ENCODE results near the gene DBNDD2.

DBNDD2 gene

DNA sequence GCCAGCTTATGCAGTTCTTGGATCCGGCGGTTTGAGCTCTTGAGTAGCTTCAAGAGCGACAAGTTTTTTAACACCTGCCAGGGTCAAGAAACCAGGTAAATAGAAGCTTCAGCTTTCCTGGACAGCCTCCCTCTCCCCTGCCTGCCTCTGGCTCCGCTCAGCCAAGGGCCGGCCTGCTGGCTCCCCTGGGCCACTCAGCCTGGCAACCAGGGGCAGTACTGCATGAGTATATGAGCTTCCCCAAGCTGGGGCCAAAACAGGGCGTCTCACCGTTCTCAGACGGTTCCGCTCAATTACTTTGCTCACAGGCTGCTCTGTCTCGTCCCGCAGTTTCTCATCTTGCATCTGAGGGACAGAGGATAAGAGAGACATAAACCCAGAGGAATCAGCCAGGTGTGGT lies 30.8 kb upstream of the DBNDD2 start:
- no peak overlapping the region for H3K9ac ChIP-seq
- no peak for TF ChIP-seq Cebpa-rat (IDR thresholded peaks at IDR 0.05)
- no peaks in the 10 kb centered on the region for H3K9me3 ChIP-seq
- H4K20me1 ChIP-seq: peaks cover 12% of the 10 kb centered on the region; the same call in 1 of the 2 replicates
- no peak overlapping the region for H3K4me3 ChIP-seq
- H3K36me3 ChIP-seq: no peaks in the 10 kb centered on the region
- H3K4me1 ChIP-seq: peaks cover 28% of the 10 kb centered on the region
- no peaks in the 10 kb centered on the region; the same call in 1 of the 2 replicates for H3K27me3 ChIP-seq
- H3K4me2 ChIP-seq: no peak overlapping the region
- H3K27ac ChIP-seq: no peak overlapping the region

DNA sequence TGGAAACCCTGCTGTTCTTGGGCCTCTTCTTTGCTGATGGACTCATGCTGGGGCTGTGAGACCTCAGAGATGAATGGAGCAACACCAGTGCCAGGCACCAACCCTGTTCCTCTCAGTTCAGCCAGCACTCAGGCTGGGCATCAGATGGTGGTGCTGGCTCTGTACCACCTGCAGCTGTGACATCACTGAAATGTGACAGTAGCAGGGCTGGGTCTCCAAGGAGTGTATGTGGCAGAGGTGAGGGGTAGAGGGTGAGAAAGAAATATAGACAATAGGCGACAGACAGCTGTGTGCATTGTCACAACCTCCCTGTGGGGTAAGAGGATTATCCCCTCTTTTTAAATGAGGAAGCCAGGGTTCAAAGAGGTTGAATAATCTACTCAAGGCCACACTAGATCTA lies 29.9 kb upstream of the DBNDD2 start, which contains the start of gene TP53TG5:
Gene TP53TG5, minus strand, starts transcription at position 135 of the 400 bp plus-strand sequence. Its CDS starts 89 bp downstream, at position 46.
- Histone ChIP-seq H3K4me2 (no peak within 1 kb of the TSS), H3K9me3 (no peaks in the 10 kb centered on the region), H3K27me3 (no peaks in the 10 kb centered on the region; the same call in 1 of the 2 replicates), H3K36me3 (no peaks in the 10 kb centered on the region), H3K4me3 (no peak within 1 kb of the TSS), H3K4me1 (peaks cover 25% of the 10 kb centered on the region), H4K20me1 (peaks cover 12% of the 10 kb centered on the region; the same call in 1 of the 2 replicates), H3K27ac (no peak within 1 kb of the TSS), H3K9ac (no peak within 1 kb of the TSS)
- no peak for TF ChIP-seq Cebpa-rat (IDR thresholded peaks at IDR 0.05)

DNA sequence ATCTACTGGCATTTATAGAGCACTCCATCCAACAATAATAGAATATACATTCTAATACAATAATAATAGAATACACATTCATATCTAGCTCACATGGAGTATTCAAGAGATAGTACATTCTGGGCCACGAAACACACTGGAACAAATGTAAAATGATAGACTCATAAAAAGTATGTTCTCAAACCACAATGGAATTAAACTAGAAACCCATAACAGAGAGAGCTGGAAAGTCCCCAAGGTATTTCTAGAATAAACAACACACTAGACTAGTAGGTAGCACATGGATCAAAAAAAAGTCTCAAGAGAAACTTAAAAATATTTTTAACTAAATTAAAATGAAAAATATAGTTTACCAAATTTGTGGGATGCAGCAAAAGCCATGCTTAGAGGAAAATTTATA lies 20.8 kb upstream of the DBNDD2 start:
- Histone ChIP-seq H4K20me1 (no peaks in the 10 kb centered on the region), H3K4me1 (peaks cover 7% of the 10 kb centered on the region), H3K4me2 (no peak overlapping the region), H3K36me3 (no peaks in the 10 kb centered on the region), H3K4me3 (no peak overlapping the region), H3K27ac (no peak overlapping the region), H3K9me3 (no peaks in the 10 kb centered on the region), H3K27me3 (no peaks in the 10 kb centered on the region), H3K9ac (no peak overlapping the region)
- no peak for TF ChIP-seq Cebpa-rat (IDR thresholded peaks at IDR 0.05)

DNA sequence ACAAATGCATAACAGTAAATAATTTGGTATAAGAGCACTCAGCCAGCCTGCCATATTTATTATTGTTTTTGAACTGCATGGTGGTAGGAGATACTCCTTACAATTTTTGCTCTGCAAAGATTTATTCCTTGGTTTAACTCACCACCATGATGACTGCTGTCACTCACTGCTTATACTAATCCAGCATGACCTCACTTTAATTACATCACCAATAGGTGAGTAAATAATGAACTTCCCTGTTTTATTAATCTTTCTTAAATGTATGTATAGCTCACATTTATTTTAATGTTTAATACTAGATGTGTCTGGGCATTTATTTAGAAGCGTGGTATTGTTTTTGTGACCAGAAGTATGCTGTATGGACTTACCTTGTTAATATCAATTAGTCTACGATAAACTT lies 17.2 kb upstream of the DBNDD2 start:
- no peaks in the 10 kb centered on the region for H4K20me1 ChIP-seq
- no peak overlapping the region for H3K4me2 ChIP-seq
- no peak overlapping the region for H3K27ac ChIP-seq
- H3K4me3 ChIP-seq: no peak overlapping the region
- no peaks in the 10 kb centered on the region for H3K27me3 ChIP-seq
- no peak overlapping the region for H3K9ac ChIP-seq
- H3K4me1 ChIP-seq: peaks cover 17% of the 10 kb centered on the region
- H3K36me3 ChIP-seq: no peaks in the 10 kb centered on the region
- TF ChIP-seq Cebpa-rat (IDR thresholded peaks at IDR 0.05): no peak
- no peaks in the 10 kb centered on the region for H3K9me3 ChIP-seq

DNA sequence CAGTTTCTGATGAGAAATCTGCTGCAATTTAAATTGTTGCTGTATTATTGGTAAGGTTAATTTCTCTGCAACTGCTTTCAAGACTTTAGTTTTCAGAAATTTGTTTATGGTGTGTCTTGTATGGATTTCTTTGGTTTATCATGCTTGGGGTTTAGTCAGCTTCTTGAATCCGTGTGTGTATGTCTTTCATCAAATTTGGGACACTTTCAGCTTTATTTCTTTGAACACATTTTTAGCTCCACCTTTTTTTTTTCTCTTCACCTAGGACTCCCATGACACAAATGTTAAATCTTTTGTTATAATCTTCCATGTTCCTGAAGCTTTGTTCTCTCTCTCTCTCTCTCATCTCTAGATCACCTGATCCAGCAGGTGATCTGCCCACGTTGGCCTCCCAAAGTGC lies 16.5 kb upstream of the DBNDD2 start:
- no peak for TF ChIP-seq Cebpa-rat (IDR thresholded peaks at IDR 0.05)
- Histone ChIP-seq H3K27me3 (no peaks in the 10 kb centered on the region), H3K4me2 (no peak overlapping the region), H3K9ac (no peak overlapping the region), H3K27ac (no peak overlapping the region), H3K4me3 (no peak overlapping the region), H3K4me1 (peaks cover 17% of the 10 kb centered on the region), H4K20me1 (no peaks in the 10 kb centered on the region), H3K36me3 (no peaks in the 10 kb centered on the region), H3K9me3 (no peaks in the 10 kb centered on the region)

DNA sequence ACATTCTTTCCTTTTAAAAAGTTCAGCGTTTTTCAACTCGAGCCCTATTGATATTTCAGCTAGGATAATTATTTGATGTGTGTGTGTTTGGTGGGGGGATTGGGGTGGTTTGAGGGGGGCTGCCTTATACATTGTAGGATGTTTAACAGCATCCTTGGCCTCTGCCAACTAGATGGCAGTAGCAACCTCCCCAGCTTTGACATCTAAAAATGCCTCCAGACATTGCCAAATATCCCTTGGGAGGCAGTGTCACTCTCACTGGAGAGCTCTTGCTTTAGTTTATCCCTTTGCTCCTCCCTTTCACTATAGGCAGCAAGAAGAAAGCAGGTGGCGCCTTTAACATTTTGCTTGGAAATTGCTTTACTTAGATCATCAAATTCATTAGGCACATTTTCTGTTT lies 15.4 kb upstream of the DBNDD2 start:
- Histone ChIP-seq H3K36me3 (no peaks in the 10 kb centered on the region), H4K20me1 (no peaks in the 10 kb centered on the region), H3K4me1 (peaks cover 17% of the 10 kb centered on the region), H3K4me3 (no peak overlapping the region), H3K27me3 (no peaks in the 10 kb centered on the region), H3K4me2 (peak overlapping the region; percentile 17; the same call in 1 of the 2 replicates), H3K9ac (no peak overlapping the region), H3K9me3 (no peaks in the 10 kb centered on the region), H3K27ac (no peak overlapping the region)
- no peak for TF ChIP-seq Cebpa-rat (IDR thresholded peaks at IDR 0.05)

DNA sequence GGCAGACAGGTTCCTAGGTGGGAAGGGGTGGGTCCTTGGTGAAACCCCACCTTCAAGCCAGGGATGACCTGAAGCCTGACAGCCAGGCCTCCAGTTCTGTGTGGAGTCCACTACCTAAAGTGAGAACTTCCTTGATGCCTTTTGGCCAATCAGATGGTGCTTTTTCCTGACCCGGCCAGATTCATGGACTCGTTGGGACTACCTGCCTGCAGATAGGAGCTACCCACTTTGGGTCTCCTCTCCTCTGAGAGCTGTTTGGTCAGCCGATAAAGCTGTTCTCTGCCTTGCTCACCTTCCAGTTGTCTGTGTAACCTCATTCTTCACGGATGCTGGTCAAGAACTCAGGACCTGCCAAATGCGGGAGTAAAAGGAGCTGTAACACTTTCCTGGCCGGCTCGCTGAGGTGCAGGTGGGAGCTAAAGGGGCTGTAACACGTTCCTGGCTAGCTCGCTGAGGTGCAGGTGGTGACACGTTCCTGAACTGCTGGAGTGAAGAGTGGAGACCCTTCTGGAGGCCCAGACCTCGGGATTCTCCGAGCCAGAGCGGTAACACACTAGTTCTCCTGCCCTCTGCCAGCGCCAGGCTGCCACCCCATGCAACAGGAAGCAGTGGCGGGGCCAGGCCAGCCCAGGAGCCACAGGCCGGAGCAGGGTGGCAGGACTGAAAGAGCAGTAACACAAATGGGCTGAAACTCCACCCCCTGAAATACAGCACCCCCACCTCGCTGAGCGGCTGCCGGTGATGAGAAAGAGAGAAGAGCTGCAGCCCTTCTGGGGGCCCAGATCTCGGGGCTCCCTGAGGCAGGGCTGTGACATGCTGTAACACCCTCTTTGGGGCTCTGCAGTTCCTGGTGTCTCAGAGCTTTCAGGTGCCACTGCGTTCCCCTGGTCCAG lies 13.6 kb upstream of the DBNDD2 start:
- no peaks in the 10 kb centered on the region for H4K20me1 ChIP-seq
- H3K4me1 ChIP-seq: peaks cover 17% of the 10 kb centered on the region
- H3K27me3 ChIP-seq: no peaks in the 10 kb centered on the region
- no peak overlapping the region for H3K9ac ChIP-seq
- H3K9me3 ChIP-seq: peaks cover 3% of the 10 kb centered on the region
- TF ChIP-seq Cebpa-rat (IDR thresholded peaks at IDR 0.05): no peak
- no peak overlapping the region for H3K27ac ChIP-seq
- no peak overlapping the region for H3K4me2 ChIP-seq
- H3K36me3 ChIP-seq: no peaks in the 10 kb centered on the region
- H3K4me3 ChIP-seq: no peak overlapping the region

DNA sequence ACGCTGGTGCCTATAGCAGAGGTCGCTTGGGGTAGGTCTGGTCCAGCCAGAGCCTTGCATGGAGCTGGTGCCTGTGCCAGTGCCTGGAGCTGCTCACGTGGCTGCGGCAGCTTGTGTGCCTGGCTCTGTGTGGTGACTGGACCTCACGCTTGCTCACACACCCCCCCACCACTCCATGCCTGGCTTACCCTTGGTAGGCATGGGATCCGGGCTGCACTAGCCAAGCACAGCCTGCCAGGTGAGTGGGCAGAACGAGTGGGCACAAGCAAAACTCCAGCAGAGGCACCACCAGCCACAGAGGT lies 13.0 kb upstream of the DBNDD2 start:
- Histone ChIP-seq H3K4me1 (peaks cover 17% of the 10 kb centered on the region), H3K9ac (no peak overlapping the region), H3K27me3 (no peaks in the 10 kb centered on the region), H3K4me3 (no peak overlapping the region), H3K9me3 (peaks cover 9% of the 10 kb centered on the region), H4K20me1 (no peaks in the 10 kb centered on the region), H3K27ac (no peak overlapping the region), H3K4me2 (no peak overlapping the region), H3K36me3 (no peaks in the 10 kb centered on the region)
- TF ChIP-seq Cebpa-rat (IDR thresholded peaks at IDR 0.05): no peak

DNA sequence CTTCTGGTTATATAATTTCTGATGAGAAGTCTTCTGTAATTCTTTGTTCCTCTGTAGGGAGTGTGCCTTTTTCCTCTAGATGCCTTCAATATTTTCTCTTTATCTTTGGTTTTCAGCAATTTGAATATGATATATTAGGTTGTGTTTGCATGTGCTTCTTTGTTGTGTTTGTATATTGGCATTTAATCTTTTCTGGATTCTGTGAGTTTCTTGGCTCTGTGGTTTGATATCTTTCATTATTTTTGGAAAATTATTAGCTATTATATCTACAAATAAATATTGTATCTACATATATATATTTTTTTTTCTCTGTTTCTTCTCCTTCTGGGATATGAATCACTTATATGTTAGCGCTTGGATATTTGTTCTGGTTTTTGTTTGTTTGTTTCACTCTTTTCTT lies 9.1 kb upstream of the DBNDD2 start:
- no peak overlapping the region for H3K4me2 ChIP-seq
- no peak overlapping the region for H3K4me3 ChIP-seq
- H3K4me1 ChIP-seq: no peaks in the 10 kb centered on the region
- 0 out of 2 replicates have a peak, but pooled peaks cover 4% of the 10 kb centered on the region for H3K36me3 ChIP-seq
- no peak overlapping the region for H3K27ac ChIP-seq
- H3K9me3 ChIP-seq: peaks cover 40% of the 10 kb centered on the region
- no peaks in the 10 kb centered on the region for H4K20me1 ChIP-seq
- H3K27me3 ChIP-seq: peaks cover 7% of the 10 kb centered on the region
- H3K9ac ChIP-seq: no peak overlapping the region
- no peak for TF ChIP-seq Cebpa-rat (IDR thresholded peaks at IDR 0.05)

DNA sequence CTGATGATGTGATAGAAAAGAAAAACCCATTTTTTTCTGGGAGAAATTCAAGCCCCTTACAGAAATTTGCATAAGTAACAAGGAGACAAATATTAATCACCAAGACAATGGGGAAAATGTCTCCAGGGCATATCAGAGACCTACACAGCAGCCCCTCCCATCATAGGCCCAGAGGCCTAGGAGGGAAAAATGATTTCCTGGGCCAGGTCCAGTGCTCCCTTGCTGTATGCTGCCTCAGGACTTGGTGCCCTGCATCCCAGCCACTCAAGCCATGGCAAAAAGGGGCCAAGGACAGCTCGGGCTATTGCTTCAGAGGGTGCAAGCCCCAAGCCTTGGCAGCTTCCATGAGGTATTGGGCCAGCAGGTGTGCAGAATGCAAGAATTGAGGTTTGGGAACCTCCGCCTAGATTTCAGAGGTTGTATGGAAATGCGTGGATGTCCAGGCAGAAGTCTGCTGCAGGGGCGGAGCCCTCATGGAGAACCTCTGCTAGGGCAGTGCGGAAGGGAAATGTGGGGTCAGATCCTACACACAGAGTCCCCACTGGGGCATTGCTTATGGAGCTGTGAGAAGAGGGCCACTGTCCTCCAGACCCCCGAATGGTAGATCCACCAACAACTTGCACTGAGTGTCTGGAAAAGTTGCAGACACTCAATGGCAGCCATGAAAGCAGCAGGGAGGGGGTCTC lies 7.6 kb upstream of the DBNDD2 start:
- Histone ChIP-seq H3K27me3 (peaks cover 22% of the 10 kb centered on the region), H4K20me1 (no peaks in the 10 kb centered on the region), H3K9me3 (peaks cover 40% of the 10 kb centered on the region), H3K4me1 (peaks cover 1% of the 10 kb centered on the region; the same call in 1 of the 2 replicates), H3K36me3 (0 out of 2 replicates have a peak, but pooled peaks cover 4% of the 10 kb centered on the region), H3K4me3 (peak overlapping the region; percentile 36; the same call in 1 of the 2 replicates), H3K27ac (no peak overlapping the region), H3K9ac (no peak overlapping the region), H3K4me2 (no peak overlapping the region)
- no peak for TF ChIP-seq Cebpa-rat (IDR thresholded peaks at IDR 0.05)
